GM23338 (cell line): ENCODE data around the gene GPHN.
A peak's percentile ranks its signal among the peaks of the same experiment; 100 is the strongest.

Experiments used
- CTCF ChIP-seq, 2 experiments: fragments of 200-600 bp in 1 of 2; sonication (generic) in 1 of 2; conservative IDR thresholded peaks; 2 replicates each; pipeline versions ENCODE4 v1.5.1 to v1.6.1; 2016 to 2017; ENCODE audit warnings: antibody characterized with exemption in 2 of 2, low read depth in 2 of 2, mild to moderate bottlenecking in 2 of 2, moderate library complexity in 1 of 2
- ETS1 ChIP-seq: IDR thresholded peaks from 2 replicates; pipeline ENCODE4 v1.6.1; 2016; ENCODE audit warnings: antibody characterized with exemption
- EZH2 ChIP-seq: fragments of 200-600 bp; sonication (generic); IDR thresholded peaks from one replicate; pipeline ENCODE4 v1.8.0; 2017; ENCODE audit warnings: antibody characterized with exemption, mild to moderate bottlenecking, low read depth; ENCODE audit not compliant: unreplicated experiment
- EZH2phosphoT487 ChIP-seq: fragments of 200-600 bp; sonication (generic); IDR thresholded peaks from one replicate; pipeline ENCODE4 v1.8.1; 2018; ENCODE audit warnings: antibody characterized with exemption; ENCODE audit not compliant: unreplicated experiment
- POLR2AphosphoS5 ChIP-seq: IDR thresholded peaks from 2 replicates; pipeline ENCODE4 v1.6.1; 2016; ENCODE audit warnings: antibody characterized with exemption, low read depth
- REST ChIP-seq: IDR thresholded peaks from one replicate; pipeline ENCODE4 v1.6.1; 2018; ENCODE audit warnings: antibody characterized with exemption; ENCODE audit not compliant: unreplicated experiment
- STAT1 ChIP-seq: IDR thresholded peaks from one replicate; pipeline ENCODE4 v1.6.1; 2016; ENCODE audit warnings: antibody characterized with exemption; ENCODE audit not compliant: unreplicated experiment
- ZNF114 ChIP-seq: fragments of 250-450 bp; sonication (Bioruptor Pico); IDR thresholded peaks from 2 replicates; pipeline ENCODE4 v1.5.0; 2020; ENCODE audit warnings: mild to moderate bottlenecking, moderate library complexity
- ZNF331 ChIP-seq: fragments of 250-450 bp; sonication (Bioruptor Pico); IDR thresholded peaks from 2 replicates; pipeline ENCODE4 v1.5.0; 2020; ENCODE audit warnings: low read depth, mild to moderate bottlenecking, moderate library complexity
- ZNF462 ChIP-seq: fragments of 250-450 bp; sonication (Bioruptor Pico); IDR thresholded peaks from 2 replicates; pipeline ENCODE4 v1.5.0; 2020; ENCODE audit warnings: mild to moderate bottlenecking, moderate library complexity

GRCh38 chr14:66624336-66624937 lies 116.5 kb downstream of the GPHN start:
- TF ChIP-seq CTCF (conservative IDR thresholded peaks at IDR 0.05; ENCODE audit: low read depth in 2 of 2) (peak; percentile 77 to 82), POLR2AphosphoS5 (no peak), REST (no peak), EZH2 (no peak), EZH2phosphoT487 (no peak), ZNF114 (no peak), STAT1 (no peak), ETS1 (no peak), ZNF462 (CRISPR knock-in tag) (no peak), ZNF331 (CRISPR knock-in tag) (no peak)
